Psoas muscle (tissue), 8 donors: ENCODE results near the gene TMSB4X. TPM values are rescaled to one million over a fixed set of nuclear protein-coding genes. Genes with fewer than 3 reads are reported as not detected.
"Not testable (repeated sequence)": the region's sequence is repeated elsewhere in the genome, so short reads cannot be mapped to it uniquely, and the experiment has no call there.

ENCODE experiments used
- ATAC-seq, 4 donors: fragments of 200-7000 bp; cut with Tn5 transposase; one replicate each; pipeline ENCODE4 v1.9.1; 2020; ENCODE audit warnings: moderate library complexity in 3 of 4, mild to moderate bottlenecking in 2 of 4
- DNase-seq, 2 donors: peaks; one replicate each; pipeline ENCODE4 v3.0.0-alpha.2; 2020
- H3K27ac ChIP-seq: fragments of 200-600 bp; one replicate; pipeline ENCODE4 v1.8.0; 2022
- H3K27me3 ChIP-seq, 3 donors: fragments of 200-600 bp in 1 of 3; one replicate each; pipeline versions ENCODE4 v1.6.1 to v1.8.0; 2013 to 2022; ENCODE audit warnings: low read length in 2 of 3, mild to moderate bottlenecking in 2 of 3, moderate library complexity in 1 of 3; ENCODE audit not compliant: insufficient read depth in 3 of 3
- H3K36me3 ChIP-seq, 2 donors: fragments of 200-600 bp in 1 of 2; one replicate each; pipeline versions ENCODE4 v1.6.1 to v1.8.0; 2013 to 2022; ENCODE audit warnings: low read depth in 1 of 2, mild to moderate bottlenecking in 1 of 2, moderate library complexity in 1 of 2; ENCODE audit not compliant: insufficient read depth in 1 of 2
- H3K4me1 ChIP-seq: fragments of 200-600 bp; one replicate; pipeline ENCODE4 v1.8.0; 2022
- H3K4me3 ChIP-seq: fragments of 200-600 bp; one replicate; pipeline ENCODE4 v1.8.0; 2022; ENCODE audit warnings: mild to moderate bottlenecking
- H3K9me3 ChIP-seq: fragments of 200-600 bp; one replicate; pipeline ENCODE4 v1.8.0; 2022
- CTCF ChIP-seq: fragments of 200-600 bp; IDR thresholded peaks from one replicate; pipeline ENCODE4 v1.8.0; 2022; ENCODE audit warnings: antibody characterized with exemption
- WGBS, 3 donors: extraction: QIAGEN DNeasy Blood & Tissue Kit; methylation state at CpG; one replicate each; pipeline versions ENCODE4 v1.1.6 to v1.1.7; 2013; 5-methylcytosine and 5-hydroxymethylcytosine counted together
- intact Hi-C, 2 donors: fragments of 100-400 bp; cut with DNase I; formaldehyde crosslinking; loops; one replicate each; pipeline versions ENCODE4 v1.11.0 to v1.14.2; 2022
- polyA plus RNA-seq, 3 donors: library from polyadenylated mRNA; stranded (reverse); fragments of 200-250 nt; gene quantifications; one replicate each; pipeline ENCODE4 v1.2.3, GENCODE V29; 2013
- total RNA-seq, 4 donors: library from RNA; stranded (reverse); fragmentation: NEBNext Ultra II Directional in 2 of 4; extraction: Animal tissue kit (Norgen Biotek cat#: 25700) in 2 of 4; gene quantifications; one replicate each; pipeline versions ENCODE4 v1.2.1 to v1.2.4, GENCODE V29; 2021 to 2023
- donor health status: healthy with polysubstance abuse.
- donor health status: DM: no; HTN: no; CAD: no; lungs with moderate emphysema.
- donor health status: Bipolar disorder and iron deficiency.
- donor health status: healthy.
- donor health status: DM: yes; HTN: yes; CAD: no.
- donor health status: DM: no; HTN: no; CAD: no.
- donor health status: DM: no; HTN: no; CAD: no.
- donor health status: DM: yes; HTN: yes; CAD: no.

TMSB4X gene
- total and polyA plus RNA-seq, 7 donors, result 382 to 1,148 (median 534) TPM

- H3K36me3 ChIP-seq, result no peaks in the 10 kb centered on the region
- H3K27me3 ChIP-seq, result no peaks in the 10 kb centered on the region
- H3K4me1 ChIP-seq, result no peaks in the 10 kb centered on the region
- WGBS, 3 donors, result 16 to 35% (median 18%) methylated on average over 8 of the region's 8 CpGs
- ATAC-seq (peak in 1 of 4 donors; percentile 52), DNase-seq (no peak)
- no peaks in the 10 kb centered on the region for H3K9me3 ChIP-seq
- TF ChIP-seq CTCF, result no peak
- intact Hi-C loops, result no loop called here
- H3K4me3 ChIP-seq, result no peak overlapping the region
- H3K27ac ChIP-seq, result no peak overlapping the region
These were observed 38.6 kb downstream of the TMSB4X start for GRCh38 chrX:13013363-13014110.

- no peaks in the 10 kb centered on the region for H3K4me1 ChIP-seq
- no peaks in the 10 kb centered on the region for H3K9me3 ChIP-seq
- no peak for ATAC-seq
- TF ChIP-seq CTCF, result no peak
- no peak overlapping the region for H3K27ac ChIP-seq
- no peaks in the 10 kb centered on the region for H3K36me3 ChIP-seq
- 56 to 84% (median 71%) methylated on average over 6 to 7 of the region's 7 CpGs for WGBS, 3 donors
- no peak overlapping the region for H3K4me3 ChIP-seq
- no peaks in the 10 kb centered on the region for H3K27me3 ChIP-seq
- no peak for DNase-seq
- intact Hi-C loops, result no loop called here
These were observed 39.5 kb downstream of the TMSB4X start for GRCh38 chrX:13014111-13015096.

GRCh38 chrX:13015536-13016236 lies 40.8 kb downstream of the TMSB4X start:
- Histone ChIP-seq H3K36me3 (no peaks in the 10 kb centered on the region), H3K4me3 (no peak overlapping the region), H3K9me3 (no peaks in the 10 kb centered on the region), H3K27me3 (no peaks in the 10 kb centered on the region), H3K27ac (no peak overlapping the region), H3K4me1 (no peaks in the 10 kb centered on the region)
- intact Hi-C loops, result no loop called here
- 61 to 74% (median 62%) methylated on average over 3 of the region's 3 CpGs for WGBS, 3 donors
- TF ChIP-seq CTCF, result no peak
- ATAC-seq (no peak), DNase-seq (no peak)

DNA sequence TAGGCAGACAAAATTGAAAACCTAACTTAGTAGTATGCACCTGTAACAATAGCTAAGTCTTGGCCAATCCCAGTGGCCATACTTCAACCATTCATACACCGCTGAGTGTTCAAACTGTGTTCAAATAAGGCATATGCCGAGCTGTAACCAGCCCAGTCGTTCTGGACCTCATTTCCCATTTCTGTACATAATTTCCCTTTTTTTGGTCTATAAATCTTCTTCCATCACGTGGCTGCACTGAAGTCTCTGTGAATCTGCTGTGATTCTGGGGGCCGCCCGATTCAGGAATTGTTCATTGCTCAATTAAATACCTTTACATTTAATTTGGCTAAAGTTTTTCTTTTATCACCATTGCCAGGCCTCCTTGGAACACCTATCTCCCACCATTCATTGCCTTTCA lies 41.8 kb downstream of the TMSB4X start:
- intact Hi-C loops, H3K36me3 ChIP-seq, H3K4me1 ChIP-seq, ATAC-seq, DNase-seq, H3K9me3 ChIP-seq, H3K27me3 ChIP-seq, H3K27ac ChIP-seq, H3K4me3 ChIP-seq: not testable (repeated sequence)
- 76 to 87% (median 79%) methylated on average over 6 of the region's 6 CpGs for WGBS, 3 donors
